NCI-H2196 (cell line): ENCODE measurements around the gene LBHD2.

Experiments
- DNase-seq: peaks from one replicate; lab custom pipeline; 2025; ENCODE audit not compliant: unreplicated experiment; lab: John Stamatoyannopoulos, UW

LBHD2 gene

GRCh38 chr14:103090481-103091020, 6.5 kb downstream of the LBHD2 start:
- no peak for DNase-seq

GRCh38 chr14:103091041-103091882, 7.3 kb downstream of the LBHD2 start:
- no peak for DNase-seq

DNA sequence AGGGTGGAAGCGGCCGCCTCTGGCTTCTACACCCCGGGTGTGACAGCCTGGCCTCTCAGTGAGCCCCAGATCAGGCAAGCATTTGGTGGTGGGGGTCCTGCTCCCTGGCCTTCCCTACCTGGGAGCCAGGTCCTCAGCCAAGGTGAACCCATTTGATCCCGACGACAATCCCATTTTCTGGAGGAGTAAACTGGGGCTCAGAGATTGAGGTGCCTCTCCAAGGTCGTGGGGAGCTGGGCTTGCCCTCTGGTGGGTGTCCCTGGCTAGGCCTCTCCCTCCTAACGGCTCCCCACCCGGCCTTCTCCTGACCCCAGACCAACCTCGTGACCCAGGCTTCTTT, 7.8 kb downstream of the LBHD2 start:
- DNase-seq = no peak

DNA sequence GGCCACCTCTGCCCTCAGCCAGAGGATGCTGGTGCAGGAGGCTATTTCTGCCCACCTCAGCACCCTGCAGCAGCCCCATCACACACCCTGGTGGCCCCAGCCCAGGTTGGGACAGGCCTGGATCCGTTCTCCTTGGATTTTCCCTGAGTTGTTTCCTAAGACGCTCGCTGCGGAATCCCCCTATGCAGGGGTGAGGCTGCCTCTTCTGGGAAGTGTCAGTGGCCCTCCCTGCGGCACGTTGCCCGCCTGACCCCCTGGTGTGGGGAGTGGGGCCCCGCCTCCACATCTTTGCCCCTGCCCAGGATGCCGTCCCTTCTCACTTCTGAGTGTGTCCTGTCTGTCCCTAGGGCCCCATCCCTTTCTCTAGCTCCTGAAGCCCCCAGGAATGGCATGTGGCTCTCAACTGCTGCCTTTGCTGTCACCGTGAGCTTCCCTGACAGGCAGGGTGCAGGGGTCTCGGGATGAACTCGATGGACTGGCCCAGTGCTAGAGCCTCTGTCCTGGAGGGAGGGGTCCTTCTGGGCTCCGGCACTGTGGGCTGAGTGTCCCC, 9.9 kb downstream of the LBHD2 start:
- no peak for DNase-seq

DNA sequence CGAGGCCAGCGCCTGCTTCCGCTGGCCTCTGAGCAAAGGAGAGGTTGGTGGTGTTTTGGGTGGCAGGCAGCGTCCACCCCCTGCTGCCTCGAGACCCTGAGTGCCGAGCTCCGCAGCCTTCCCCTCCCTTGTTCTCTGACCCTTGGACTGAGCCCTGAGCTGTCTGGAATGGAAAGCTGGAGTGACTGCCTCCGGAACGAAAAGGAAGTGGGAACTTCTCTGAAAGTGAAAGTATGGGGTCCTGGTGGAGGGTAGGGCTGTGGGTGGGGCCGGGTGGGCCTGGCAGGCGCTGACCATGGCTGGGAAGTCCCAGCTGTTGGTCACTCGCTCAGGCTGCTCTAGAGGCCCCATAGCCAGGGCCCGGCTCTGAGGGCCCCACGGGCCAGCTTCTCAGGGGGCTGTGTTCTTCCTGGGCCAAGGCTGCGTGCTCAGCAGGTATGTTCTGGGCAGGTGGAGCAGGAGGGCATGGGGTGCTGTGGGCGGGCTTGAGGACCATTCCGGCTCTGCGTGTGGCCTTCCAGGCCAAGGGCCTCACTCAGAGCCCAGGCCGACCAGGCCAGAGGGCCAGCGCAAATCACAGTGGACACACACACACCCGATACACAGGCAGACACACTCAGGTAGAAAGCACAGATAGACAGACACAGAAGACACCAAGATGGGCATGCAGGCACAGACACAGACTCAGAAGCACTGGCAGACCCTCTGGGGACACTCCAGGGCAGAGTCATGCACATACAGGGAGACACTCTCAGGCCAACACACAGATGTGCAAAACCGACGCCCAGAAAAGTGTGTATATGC, 10.6 kb downstream of the LBHD2 start, which contains the start of gene EXOC3L4:
EXOC3L4 (plus strand) TSS at position 320 of the 804 bp plus-strand sequence. CDS start 5,495 bp downstream, outside the sequence.
- no peak for DNase-seq

- DNase-seq = no peak
Observed at GRCh38 chr14:103095210-103095778, 11.3 kb downstream of the LBHD2 start.

GRCh38 chr14:103096387-103096786, 12.4 kb downstream of the LBHD2 start:
- no peak for DNase-seq

- no peak for DNase-seq
Observed at GRCh38 chr14:103097244-103097993, 13.4 kb downstream of the LBHD2 start.

DNA sequence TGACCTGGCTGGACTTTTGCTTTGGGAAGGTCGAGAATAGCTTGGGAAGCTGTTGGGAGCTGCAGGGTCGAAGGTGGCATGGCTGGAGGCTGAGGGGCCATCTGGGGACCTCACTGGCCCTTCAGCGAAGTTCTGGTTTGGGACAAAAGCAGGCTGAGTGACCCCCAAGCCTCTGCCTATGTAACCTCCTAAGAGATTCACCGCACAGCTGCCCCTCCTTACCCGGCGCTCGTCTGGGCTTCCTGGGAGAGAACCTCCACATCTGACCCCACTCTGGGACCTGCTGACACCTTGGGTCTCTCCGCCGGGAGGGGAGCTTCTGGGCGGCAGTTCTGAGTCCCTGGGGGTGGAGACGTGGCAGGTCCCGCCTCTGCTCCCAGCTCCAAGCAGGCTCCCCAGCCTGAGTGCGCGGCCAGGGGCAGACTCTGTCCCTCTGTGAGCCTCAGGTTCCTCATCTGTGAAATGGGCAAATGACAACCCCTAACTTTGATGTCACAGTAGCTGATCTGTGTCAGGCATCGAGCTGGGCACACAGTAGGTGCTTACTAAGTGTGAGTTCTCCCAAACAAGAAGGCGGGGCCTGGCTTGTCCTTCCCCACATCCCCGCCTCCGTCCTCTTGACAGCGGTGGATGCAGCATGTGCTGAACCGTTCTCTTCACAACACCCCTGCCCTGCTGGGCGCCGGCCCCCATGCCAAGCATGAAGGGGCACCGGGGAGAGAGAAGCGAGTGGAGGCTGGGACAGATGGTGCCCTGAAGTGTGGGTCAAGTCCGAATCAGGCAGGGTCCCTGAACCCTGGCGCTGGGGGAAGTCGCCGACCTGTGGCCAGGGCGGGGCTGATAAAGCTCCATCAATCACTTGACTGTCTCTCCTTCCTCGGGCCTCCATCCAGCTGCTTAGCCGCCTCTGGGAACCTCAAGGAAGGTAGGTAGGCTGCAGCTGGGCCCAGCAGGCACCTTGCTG, 14.3 kb downstream of the LBHD2 start:
- DNase-seq = no peak

DNA sequence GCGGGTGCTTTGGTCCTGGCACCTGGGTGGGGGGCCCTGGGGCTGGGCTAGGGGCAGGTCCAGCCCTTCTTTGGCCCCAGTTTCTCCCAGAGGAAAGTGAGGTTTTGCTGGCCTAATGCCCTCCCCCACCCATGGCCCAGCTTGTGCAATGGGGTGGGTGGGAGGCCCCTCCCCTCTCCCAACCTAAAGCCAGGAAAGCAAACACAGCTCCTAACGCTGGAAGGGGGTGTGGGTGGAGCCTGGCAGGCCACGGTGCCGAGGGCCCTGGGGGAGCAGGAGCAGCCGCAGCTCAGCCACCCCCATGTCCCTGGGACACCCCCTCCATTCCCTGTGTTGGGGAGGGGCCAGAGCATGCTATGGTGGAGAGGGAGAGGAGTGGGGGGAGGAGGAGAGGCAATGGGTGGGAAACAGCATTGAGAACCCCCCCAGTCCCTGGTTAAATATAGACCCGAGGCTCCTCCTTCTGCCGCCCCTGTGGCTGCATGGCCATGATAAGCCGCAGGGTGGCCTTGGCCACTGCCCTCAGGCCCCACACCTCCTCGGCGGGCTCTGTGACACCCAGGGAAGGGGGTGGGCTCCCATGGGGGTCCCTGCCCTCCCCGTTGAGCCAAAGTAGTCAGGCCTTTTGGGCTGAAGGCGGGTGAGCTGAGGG, 15.2 kb downstream of the LBHD2 start:
- no peak for DNase-seq

DNA sequence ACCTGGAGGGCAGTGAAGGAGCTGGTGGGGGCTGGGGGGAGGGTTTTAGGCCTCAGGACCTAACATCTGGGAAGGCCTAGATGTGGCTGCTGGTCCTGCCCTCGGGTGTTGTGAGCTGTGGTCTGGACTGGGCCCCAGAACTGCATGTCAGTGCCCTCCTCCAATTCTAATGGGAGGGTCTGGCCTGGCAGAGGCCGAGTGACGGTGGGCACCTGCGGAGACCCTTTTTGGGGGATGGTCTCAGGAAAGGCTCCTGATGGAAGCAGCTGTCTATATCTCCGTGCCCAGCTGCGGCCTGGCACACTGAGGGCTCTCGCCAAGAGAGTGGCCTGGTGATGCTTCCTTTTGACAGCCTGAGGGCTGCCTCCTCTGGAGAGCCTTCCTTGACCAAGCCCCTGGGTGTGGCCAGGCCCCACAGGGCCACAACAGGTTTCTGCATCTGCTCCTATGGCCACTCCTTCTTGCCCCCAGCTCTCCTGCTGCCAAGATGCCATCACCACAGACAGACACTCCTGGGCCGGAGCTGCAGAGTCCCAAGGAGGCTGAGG, 15.8 kb downstream of the LBHD2 start:
- no peak for DNase-seq

DNA sequence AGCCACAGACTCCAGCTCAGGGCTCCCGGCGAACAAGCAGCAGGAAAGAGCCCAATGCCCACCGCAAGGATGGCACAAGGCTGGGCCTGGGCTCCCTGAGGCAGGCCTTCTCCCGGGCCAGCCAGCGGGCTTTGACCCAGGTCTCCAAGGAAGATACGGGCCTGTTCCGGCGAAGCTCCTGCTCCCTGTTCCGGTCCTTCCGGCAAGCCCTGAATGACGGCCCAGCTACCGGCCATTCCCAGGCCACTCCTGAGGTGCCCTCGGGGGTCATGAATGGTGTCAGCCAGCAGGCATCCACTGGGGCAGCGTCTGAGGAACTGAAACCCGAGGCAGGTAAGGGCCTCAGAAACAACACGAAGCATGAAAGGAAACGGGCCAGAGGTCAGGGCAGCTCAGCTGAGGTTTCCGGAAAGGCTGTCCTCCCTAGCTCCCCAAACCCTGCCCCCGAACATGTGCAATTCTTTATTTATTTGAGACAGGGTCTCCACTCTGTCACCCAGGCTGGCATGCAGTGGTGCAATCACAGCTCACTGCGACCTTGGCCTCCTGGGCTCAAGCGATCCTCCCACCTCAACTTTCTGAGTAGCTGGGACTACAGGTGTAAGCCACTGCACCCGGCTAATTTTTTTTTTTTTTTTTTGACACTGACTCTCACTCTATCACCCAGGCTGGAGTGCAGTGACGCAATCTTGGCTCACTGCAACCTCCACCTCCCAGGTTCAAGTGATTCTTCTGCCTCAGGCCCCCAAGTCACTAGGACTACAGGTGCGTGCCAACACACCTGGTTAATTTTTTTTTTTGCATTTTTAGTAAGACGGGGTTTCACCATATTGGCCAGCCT, 16.5 kb downstream of the LBHD2 start:
- no peak for DNase-seq

DNA sequence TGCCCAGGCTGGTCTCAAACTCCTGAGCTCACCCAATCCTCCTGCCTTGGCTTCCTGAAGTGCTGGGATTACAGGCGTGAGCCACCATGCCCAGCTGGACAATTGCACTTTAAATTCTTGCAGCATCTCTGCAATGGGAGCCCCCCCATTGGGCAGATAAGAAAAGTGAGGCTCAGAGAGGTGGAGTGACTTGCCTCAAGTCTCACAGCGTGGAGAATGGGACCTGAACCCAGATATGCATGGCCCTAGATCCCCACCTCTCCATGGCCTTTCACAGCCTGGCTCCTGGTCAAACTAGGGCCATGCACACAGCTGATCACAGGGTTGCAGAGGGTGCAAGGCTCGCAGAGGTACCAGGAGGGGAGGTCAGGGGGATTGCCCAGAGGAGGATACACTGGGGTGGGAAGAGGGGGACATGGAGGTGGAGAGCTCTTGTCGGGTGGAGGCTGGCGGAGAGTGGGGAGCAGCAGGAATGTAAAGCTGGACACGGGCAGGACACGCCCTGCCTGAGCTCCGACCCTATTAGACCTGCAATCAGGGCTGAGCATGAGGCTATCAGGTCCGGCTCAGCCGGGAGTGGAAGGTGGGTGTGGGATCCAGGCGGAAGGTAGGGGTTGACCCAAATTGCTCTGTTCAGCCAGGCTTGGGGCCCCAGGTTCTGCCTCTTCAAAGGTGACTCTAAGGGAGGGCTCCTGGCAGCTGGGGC, 17.4 kb downstream of the LBHD2 start:
- DNase-seq = no peak

- DNase-seq = no peak
Observed at GRCh38 chr14:103101963-103102688, 18.1 kb downstream of the LBHD2 start.

DNA sequence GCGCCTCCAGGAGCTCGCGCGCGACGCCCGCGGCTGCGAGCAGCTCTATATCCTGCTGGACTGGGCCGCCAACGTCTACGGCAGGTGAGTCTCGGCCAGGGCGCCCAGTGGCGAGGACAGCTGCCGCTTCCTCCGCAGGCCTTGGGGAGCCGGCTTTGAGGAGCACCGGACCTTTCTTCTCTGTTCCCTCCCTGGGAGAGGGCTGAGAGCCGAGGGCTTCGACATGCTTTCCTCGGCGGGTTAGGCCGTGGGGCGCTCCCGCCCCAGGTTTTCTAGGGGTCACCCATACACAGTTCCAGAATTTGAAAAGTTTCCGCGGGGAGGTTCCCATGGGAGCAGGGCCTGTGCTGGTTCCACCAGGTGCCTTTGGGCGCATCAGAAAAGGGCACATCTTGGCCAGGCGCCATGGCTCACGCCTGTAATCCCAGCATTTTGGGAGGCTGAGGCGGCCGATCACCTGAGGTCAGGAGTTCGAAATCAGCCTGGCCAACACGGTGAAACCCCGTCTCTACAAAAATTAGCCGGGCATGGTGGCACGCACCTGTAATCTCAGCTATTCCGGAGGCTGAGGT, 18.8 kb downstream of the LBHD2 start:
- DNase-seq = no peak
